Activated T-helper 2 cell treated with anti-CD3 and anti-CD28 coated beads, Interferon-gamma antibody, Interleukin-2, Interleukin-4, amounts not matched to agents 10 μg/mL and 5 μg/mL and 100 μg/mL, durations not matched to agents 14 hours and 24 hours and 36 hours (primary cell): ENCODE results near the gene RITA1. TPM values are rescaled to one million over a fixed set of nuclear protein-coding genes. Genes with fewer than 3 reads are reported as not detected.

ENCODE experiments used
- DNase-seq: peaks from one replicate; pipeline ENCODE4 v3.0.0; 2021; ENCODE audit warnings: low spot score
- H3K27ac Mint-ChIP-seq: one replicate; pipeline ENCODE4 v1.8.0; 2021; ENCODE audit warnings: mixed read lengths
- H3K27me3 Mint-ChIP-seq: one replicate; pipeline ENCODE4 v1.8.0; 2021; ENCODE audit warnings: low read depth, mixed read lengths
- H3K36me3 Mint-ChIP-seq: one replicate; pipeline ENCODE4 v1.8.0; 2021; ENCODE audit warnings: low read depth, mixed read lengths
- H3K4me1 Mint-ChIP-seq: one replicate; pipeline ENCODE4 v1.8.0; 2021; ENCODE audit warnings: low read depth, mixed read lengths
- H3K4me3 Mint-ChIP-seq: one replicate; pipeline ENCODE4 v1.8.0; 2021; ENCODE audit warnings: low read depth, mild to moderate bottlenecking, moderate library complexity, mixed read lengths
- H3K9me3 Mint-ChIP-seq: one replicate; pipeline ENCODE4 v1.8.0; 2021; ENCODE audit warnings: mixed read lengths
- intact Hi-C: fragments of 100-400 bp; cut with micrococcal nuclease; formaldehyde crosslinking; loops from one replicate; pipeline ENCODE4 v1.15.1; 2023
- total RNA-seq: library from RNA; stranded (reverse); gene quantifications from 2 replicates; pipeline ENCODE4 v1.2.3, GENCODE V29; 2022

RITA1 gene
- total RNA-seq, 1 donor from 2014 or later: 27.2 TPM

- DNase-seq: no peak
- intact Hi-C loops: no loop called here
- Mint-ChIP-seq H3K4me1 (no peaks in the 10 kb centered on the region), H3K27me3 (no peaks in the 10 kb centered on the region), H3K4me3 (no peak overlapping the region), H3K27ac (no peak overlapping the region), H3K36me3 (peaks cover 71% of the 10 kb centered on the region), H3K9me3 (no peaks in the 10 kb centered on the region)
Measured at GRCh38 chr12:113172185-113172584, 13.3 kb upstream of the RITA1 start.

- H3K27me3 Mint-ChIP-seq: no peaks in the 10 kb centered on the region
- no peak overlapping the region for H3K4me3 Mint-ChIP-seq
- no peak for DNase-seq
- no peak overlapping the region for H3K27ac Mint-ChIP-seq
- no peaks in the 10 kb centered on the region for H3K9me3 Mint-ChIP-seq
- H3K4me1 Mint-ChIP-seq: no peaks in the 10 kb centered on the region
- intact Hi-C loops: no loop called here
- peaks cover 82% of the 10 kb centered on the region for H3K36me3 Mint-ChIP-seq
Measured at GRCh38 chr12:113173081-113173698, 12.3 kb upstream of the RITA1 start.

- intact Hi-C loops: loop anchor here (1.0 kb wide), 1 partner anchor 126 kb away; no protein-coding TSS in a partner anchor
- Mint-ChIP-seq H3K9me3 (no peaks in the 10 kb centered on the region), H3K27me3 (no peaks in the 10 kb centered on the region), H3K4me1 (no peaks in the 10 kb centered on the region), H3K4me3 (no peak overlapping the region), H3K36me3 (peaks cover 83% of the 10 kb centered on the region), H3K27ac (no peak overlapping the region)
- DNase-seq: peak; percentile 63
Measured at GRCh38 chr12:113174461-113175384, 10.8 kb upstream of the RITA1 start.

- DNase-seq: no peak
- no peaks in the 10 kb centered on the region for H3K27me3 Mint-ChIP-seq
- intact Hi-C loops: no loop called here
- H3K4me1 Mint-ChIP-seq: peaks cover 9% of the 10 kb centered on the region
- no peaks in the 10 kb centered on the region for H3K9me3 Mint-ChIP-seq
- H3K36me3 Mint-ChIP-seq: peaks cover 72% of the 10 kb centered on the region
- no peak overlapping the region for H3K27ac Mint-ChIP-seq
- no peak overlapping the region for H3K4me3 Mint-ChIP-seq
Measured at GRCh38 chr12:113179023-113179422, 6.5 kb upstream of the RITA1 start.

GRCh38 chr12:113180333-113180732 is 5.2 kb upstream of the RITA1 start:
- Mint-ChIP-seq H3K27me3 (no peaks in the 10 kb centered on the region), H3K9me3 (no peaks in the 10 kb centered on the region), H3K36me3 (peaks cover 65% of the 10 kb centered on the region), H3K4me3 (no peak overlapping the region), H3K27ac (no peak overlapping the region), H3K4me1 (peaks cover 9% of the 10 kb centered on the region)
- DNase-seq: no peak
- intact Hi-C loops: no loop called here

- Mint-ChIP-seq H3K4me3 (no peak overlapping the region), H3K36me3 (peaks cover 64% of the 10 kb centered on the region), H3K4me1 (peaks cover 19% of the 10 kb centered on the region), H3K27me3 (no peaks in the 10 kb centered on the region), H3K27ac (no peak overlapping the region), H3K9me3 (no peaks in the 10 kb centered on the region)
- intact Hi-C loops: no loop called here
- no peak for DNase-seq
Measured at GRCh38 chr12:113181975-113182374, 3.5 kb upstream of the RITA1 start.

GRCh38 chr12:113183030-113183589 is 2.4 kb upstream of the RITA1 start:
- H3K36me3 Mint-ChIP-seq: peaks cover 57% of the 10 kb centered on the region
- no peaks in the 10 kb centered on the region for H3K9me3 Mint-ChIP-seq
- peak overlapping the region; percentile 90 for H3K4me3 Mint-ChIP-seq
- intact Hi-C loops: no loop called here
- H3K27me3 Mint-ChIP-seq: no peaks in the 10 kb centered on the region
- H3K4me1 Mint-ChIP-seq: peaks cover 24% of the 10 kb centered on the region
- no peak for DNase-seq
- H3K27ac Mint-ChIP-seq: peak overlapping the region; percentile 55

GRCh38 chr12:113184098-113184899 is 1.2 kb upstream of the RITA1 start:
- Mint-ChIP-seq H3K27me3 (no peaks in the 10 kb centered on the region), H3K9me3 (no peaks in the 10 kb centered on the region), H3K27ac (peak overlapping the region; percentile 93), H3K4me1 (peaks cover 26% of the 10 kb centered on the region), H3K4me3 (peak overlapping the region; percentile 90), H3K36me3 (peaks cover 52% of the 10 kb centered on the region)
- DNase-seq: no peak
- intact Hi-C loops: no loop called here

- Mint-ChIP-seq H3K9me3 (no peaks in the 10 kb centered on the region), H3K4me1 (peaks cover 26% of the 10 kb centered on the region), H3K27me3 (no peaks in the 10 kb centered on the region), H3K27ac (peak overlapping the region; percentile 93), H3K36me3 (peaks cover 49% of the 10 kb centered on the region), H3K4me3 (peak overlapping the region; percentile 90)
- peak; percentile 88 for DNase-seq
- intact Hi-C loops: loop anchor here (1.0 kb wide), 2 partner anchors 23 to 36 kb away; partner anchors contain the start of gene TPCN1
Measured at GRCh38 chr12:113184900-113185179, 681 bp upstream of the RITA1 start.

- Mint-ChIP-seq H3K27ac (peak overlapping the region; percentile 93), H3K4me3 (peak overlapping the region; percentile 90), H3K9me3 (no peaks in the 10 kb centered on the region), H3K27me3 (no peaks in the 10 kb centered on the region), H3K36me3 (peaks cover 45% of the 10 kb centered on the region), H3K4me1 (peaks cover 26% of the 10 kb centered on the region)
- intact Hi-C loops: no loop called here
- no peak for DNase-seq
Measured at GRCh38 chr12:113186033-113186365, 478 bp downstream of the RITA1 start.

GRCh38 chr12:113186666-113187325 is 1.3 kb downstream of the RITA1 start:
- no peaks in the 10 kb centered on the region for H3K9me3 Mint-ChIP-seq
- peaks cover 26% of the 10 kb centered on the region for H3K4me1 Mint-ChIP-seq
- no peak for DNase-seq
- no peaks in the 10 kb centered on the region for H3K27me3 Mint-ChIP-seq
- intact Hi-C loops: no loop called here
- H3K36me3 Mint-ChIP-seq: peaks cover 42% of the 10 kb centered on the region
- H3K27ac Mint-ChIP-seq: peak overlapping the region; percentile 93
- H3K4me3 Mint-ChIP-seq: peak overlapping the region; percentile 90

- peaks cover 43% of the 10 kb centered on the region for H3K36me3 Mint-ChIP-seq
Measured at GRCh38 chr12:113189361-113189760, 3.8 kb downstream of the RITA1 start.

More at GRCh38 chr12:113189361-113189760, 3.8 kb downstream of the RITA1 start:
- DNase-seq: no peak
- no peak overlapping the region for H3K27ac Mint-ChIP-seq
- H3K27me3 Mint-ChIP-seq: no peaks in the 10 kb centered on the region
- H3K4me1 Mint-ChIP-seq: peaks cover 20% of the 10 kb centered on the region
- no peaks in the 10 kb centered on the region for H3K9me3 Mint-ChIP-seq
- intact Hi-C loops: no loop called here
- H3K4me3 Mint-ChIP-seq: no peak overlapping the region
